ENCODE results near the gene FAM151A. TPM values are rescaled to one million over a fixed set of nuclear protein-coding genes. Genes with fewer than 3 reads are reported as not detected.

FAM151A gene
- not detected for total RNA-seq
- polyA plus RNA-seq = not detected
- 0 to 0.06 (median 0) reads per million in 6 experiments for total RNA-seq

GRCh38 chr1:54623216-54624007 is at the start of gene FAM151A:
FAM151A (minus strand) TSS chr1:54623525; CDS start chr1:54623395, 130 bp downstream.
- Mint-ChIP-seq H3K9me3 (peaks cover 0 to 2% (median 0%) of the 10 kb centered on the region in 9 donors), H3K4me3 (no peak within 1 kb of the TSS), H3K36me3 (no peaks in the 10 kb centered on the region), H3K4me1 (no peaks in the 10 kb centered on the region), H3K27me3 (peaks cover 0 to 27% (median 0%) of the 10 kb centered on the region in 5 donors), H3K27ac (peak within 1 kb of the TSS in 3 of 10 donors; percentile 23 to 72 (median 45))
- DNase-seq = no peak
- no peak for ATAC-seq
- POLR2A ChIA-PET = no interaction called here

DNA sequence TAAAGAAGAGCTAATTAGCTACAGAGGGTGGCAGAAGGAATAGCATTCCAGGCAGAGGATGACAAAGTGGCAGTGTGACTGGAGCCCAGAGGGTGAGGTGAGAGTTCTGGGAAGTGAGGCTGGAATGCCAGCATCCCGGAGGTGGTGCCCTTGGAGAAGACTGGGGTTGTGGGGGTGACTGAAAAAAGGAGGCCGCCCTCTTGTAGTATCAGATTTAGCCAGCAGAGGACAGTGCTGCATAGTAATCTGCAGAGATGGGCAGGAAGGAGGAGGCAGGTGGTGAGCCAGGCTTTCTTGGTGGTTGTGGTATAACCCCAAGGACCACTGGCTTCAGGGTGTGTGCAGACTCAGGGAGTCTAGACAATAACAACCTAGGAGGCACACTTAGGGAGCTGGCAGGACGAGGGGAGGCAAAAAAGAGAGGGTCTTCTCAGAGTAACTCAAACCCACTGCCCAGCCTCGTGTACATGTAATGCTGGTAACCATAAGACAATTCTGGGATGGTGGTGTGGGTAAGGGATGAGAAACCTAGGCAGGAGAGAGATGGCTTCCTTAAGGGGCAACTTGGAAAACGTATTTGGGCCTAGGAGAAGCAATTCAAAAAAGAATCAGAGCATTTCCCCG is 48.8 kb upstream of the FAM151A start:
- Mint-ChIP-seq H3K27me3 (peaks cover 0 to 1% (median 0%) of the 10 kb centered on the region in 5 donors), H3K4me1 (peaks cover 0 to 6% (median 3%) of the 10 kb centered on the region in 4 donors), H3K9me3 (peaks cover 0 to 3% (median 0%) of the 10 kb centered on the region in 9 donors), H3K27ac (peak overlapping the region in 1 of 10 donors; percentile 52), H3K36me3 (no peaks in the 10 kb centered on the region), H3K4me3 (no peak overlapping the region)
- ATAC-seq (peak; percentile 73 to 75), DNase-seq (peak; percentile 20 to 78 (median 52))
- POLR2A ChIA-PET = no interaction called here

DNA sequence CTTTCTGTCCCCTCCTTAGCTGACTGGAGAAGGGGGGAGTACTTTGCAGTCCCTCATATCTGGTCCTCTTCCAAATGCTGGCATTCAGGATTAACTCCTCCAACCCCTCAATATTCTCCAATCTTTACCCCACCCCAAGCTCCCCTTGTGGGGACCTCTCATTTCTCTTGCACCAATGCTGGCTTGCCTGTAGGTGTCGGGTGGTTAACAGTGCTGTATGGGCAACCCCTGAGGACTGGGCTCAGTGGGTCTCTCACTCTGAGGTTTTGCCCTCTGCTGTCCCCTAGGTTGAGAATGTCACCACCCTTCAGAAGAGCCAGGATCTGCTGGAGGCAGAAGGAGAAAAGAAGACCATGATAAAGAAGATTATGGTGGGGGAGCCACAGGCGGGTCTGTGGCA is 45.2 kb upstream of the FAM151A start:
- DNase-seq (no peak), ATAC-seq (no peak)
- Mint-ChIP-seq H3K4me1 (peaks cover 0 to 6% (median 3%) of the 10 kb centered on the region in 4 donors), H3K9me3 (no peaks in the 10 kb centered on the region), H3K4me3 (no peak overlapping the region), H3K27me3 (peaks cover 0 to 1% (median 0%) of the 10 kb centered on the region in 5 donors), H3K27ac (no peak overlapping the region), H3K36me3 (no peaks in the 10 kb centered on the region)
- POLR2A ChIA-PET = no interaction called here

GRCh38 chr1:54667797-54668196 is 44.5 kb upstream of the FAM151A start:
- ATAC-seq (no peak), DNase-seq (no peak)
- H3K4me3 Mint-ChIP-seq = no peak overlapping the region
- no peaks in the 10 kb centered on the region for H3K9me3 Mint-ChIP-seq
- POLR2A ChIA-PET = no interaction called here
- H3K27me3 Mint-ChIP-seq = peaks cover 0 to 1% (median 0%) of the 10 kb centered on the region in 5 donors
- H3K36me3 Mint-ChIP-seq = no peaks in the 10 kb centered on the region
- no peak overlapping the region for H3K27ac Mint-ChIP-seq
- peaks cover 0 to 6% (median 3%) of the 10 kb centered on the region in 4 donors for H3K4me1 Mint-ChIP-seq

- no peak for ATAC-seq
- peaks cover 0 to under 1% (median 0%) of the 10 kb centered on the region in 4 donors for H3K4me1 Mint-ChIP-seq
- H3K4me3 Mint-ChIP-seq = no peak overlapping the region
- H3K27ac Mint-ChIP-seq = no peak overlapping the region
- no peak for DNase-seq
- H3K9me3 Mint-ChIP-seq = no peaks in the 10 kb centered on the region
- H3K27me3 Mint-ChIP-seq = no peaks in the 10 kb centered on the region
- no peaks in the 10 kb centered on the region for H3K36me3 Mint-ChIP-seq
- POLR2A ChIA-PET = no interaction called here
Observed at GRCh38 chr1:54666333-54666732, 43.0 kb upstream of the FAM151A start.

DNA sequence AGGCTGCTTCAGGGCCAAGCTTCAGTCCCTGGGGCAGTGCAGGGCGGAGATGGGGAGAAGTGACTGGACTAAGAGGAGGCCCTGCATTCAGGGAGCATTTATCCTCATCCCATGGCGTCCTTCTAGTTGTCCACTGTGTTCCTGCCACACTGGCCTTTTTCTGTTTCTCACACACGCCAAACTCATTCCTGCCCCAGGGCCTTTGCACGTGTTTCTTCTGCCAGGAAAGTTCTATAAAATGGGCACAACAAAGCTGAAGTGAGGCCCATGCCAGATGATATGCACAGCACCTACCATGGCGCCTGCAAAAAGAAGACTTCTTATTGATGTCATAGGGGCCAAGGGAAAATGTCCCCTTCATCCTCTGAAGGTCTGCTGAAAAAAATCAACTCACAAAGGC is 42.5 kb upstream of the FAM151A start:
- ATAC-seq = no peak
- no peaks in the 10 kb centered on the region for H3K27me3 Mint-ChIP-seq
- no peak overlapping the region for H3K4me3 Mint-ChIP-seq
- peak overlapping the region in 1 of 10 donors; percentile 14 for H3K27ac Mint-ChIP-seq
- no peak for DNase-seq
- POLR2A ChIA-PET = no interaction called here
- H3K9me3 Mint-ChIP-seq = no peaks in the 10 kb centered on the region
- H3K4me1 Mint-ChIP-seq = no peaks in the 10 kb centered on the region
- no peaks in the 10 kb centered on the region for H3K36me3 Mint-ChIP-seq

- no peak overlapping the region for H3K27ac Mint-ChIP-seq
- POLR2A ChIA-PET = no interaction called here
- H3K4me1 Mint-ChIP-seq = no peaks in the 10 kb centered on the region
- DNase-seq = no peak
- H3K36me3 Mint-ChIP-seq = no peaks in the 10 kb centered on the region
- no peak overlapping the region for H3K4me3 Mint-ChIP-seq
- H3K27me3 Mint-ChIP-seq = peaks cover 0 to 3% (median 0%) of the 10 kb centered on the region in 5 donors
- peaks cover 0 to 5% (median 0%) of the 10 kb centered on the region in 9 donors for H3K9me3 Mint-ChIP-seq
- ATAC-seq = no peak
Observed at GRCh38 chr1:54664364-54664763, 41.0 kb upstream of the FAM151A start.

GRCh38 chr1:54663725-54664124 is 40.4 kb upstream of the FAM151A start:
- POLR2A ChIA-PET = no interaction called here
- ATAC-seq = no peak
- peaks cover 0 to 3% (median 0%) of the 10 kb centered on the region in 5 donors for H3K27me3 Mint-ChIP-seq
- peaks cover 0 to 7% (median 2%) of the 10 kb centered on the region in 9 donors for H3K9me3 Mint-ChIP-seq
- DNase-seq = no peak
- H3K27ac Mint-ChIP-seq = no peak overlapping the region
- H3K4me1 Mint-ChIP-seq = no peaks in the 10 kb centered on the region
- no peaks in the 10 kb centered on the region for H3K36me3 Mint-ChIP-seq
- H3K4me3 Mint-ChIP-seq = no peak overlapping the region

DNA sequence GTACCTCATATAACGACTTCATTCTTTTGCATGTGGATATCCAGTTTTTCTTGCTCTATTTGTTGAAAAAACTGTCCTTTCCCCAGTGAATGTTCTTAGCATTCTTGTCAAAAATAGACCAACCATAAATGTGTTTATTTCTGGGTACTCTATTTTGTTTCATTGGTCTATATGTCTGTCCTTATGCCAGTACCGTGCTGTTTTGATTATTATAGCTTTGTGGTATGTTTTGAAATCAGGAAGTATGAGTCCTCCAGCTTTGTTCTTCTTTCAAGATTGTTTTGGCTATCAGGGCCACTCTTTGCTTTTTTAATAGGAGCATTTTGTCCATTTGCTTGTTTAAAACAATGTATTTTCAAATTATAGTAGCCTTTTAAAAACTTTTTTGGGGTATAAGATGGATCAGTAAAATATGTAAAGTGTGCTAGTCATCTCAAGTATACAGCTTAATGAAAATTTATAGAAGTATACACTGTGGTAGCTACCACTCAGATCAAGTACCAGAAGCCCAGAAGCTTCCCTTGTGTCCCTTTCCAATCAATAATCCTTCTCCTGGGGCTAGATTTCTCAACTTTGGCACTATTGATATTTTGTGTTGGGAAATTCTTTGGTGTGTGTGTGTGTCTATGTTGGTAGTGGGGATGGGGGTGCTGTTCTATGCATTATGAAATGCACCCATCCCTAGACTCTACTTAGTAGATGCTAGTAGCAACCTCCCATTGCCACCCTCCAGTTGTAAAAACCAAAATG is 35.0 kb upstream of the FAM151A start:
- no peaks in the 10 kb centered on the region for H3K36me3 Mint-ChIP-seq
- no peaks in the 10 kb centered on the region for H3K4me1 Mint-ChIP-seq
- no peak overlapping the region for H3K27ac Mint-ChIP-seq
- H3K27me3 Mint-ChIP-seq = peaks cover 0 to 4% (median 0%) of the 10 kb centered on the region in 5 donors
- ATAC-seq (no peak), DNase-seq (no peak)
- POLR2A ChIA-PET = no interaction called here
- no peak overlapping the region for H3K4me3 Mint-ChIP-seq
- peaks cover 0 to 13% (median 6%) of the 10 kb centered on the region in 9 donors for H3K9me3 Mint-ChIP-seq

GRCh38 chr1:54653036-54653435 is 29.7 kb upstream of the FAM151A start:
- ATAC-seq (no peak), DNase-seq (no peak)
- Mint-ChIP-seq H3K27me3 (peaks cover under 1 to 13% (median 10%) of the 10 kb centered on the region in 5 donors), H3K4me3 (no peak overlapping the region), H3K9me3 (peaks cover 0 to 2% (median 0%) of the 10 kb centered on the region in 9 donors), H3K36me3 (no peaks in the 10 kb centered on the region), H3K27ac (no peak overlapping the region), H3K4me1 (no peaks in the 10 kb centered on the region)
- POLR2A ChIA-PET = no interaction called here

GRCh38 chr1:54652168-54652567 is 28.8 kb upstream of the FAM151A start:
- Mint-ChIP-seq H3K9me3 (no peaks in the 10 kb centered on the region), H3K27ac (no peak overlapping the region), H3K27me3 (peaks cover 2 to 13% (median 10%) of the 10 kb centered on the region in 5 donors), H3K4me3 (no peak overlapping the region), H3K36me3 (no peaks in the 10 kb centered on the region), H3K4me1 (no peaks in the 10 kb centered on the region)
- ATAC-seq (no peak), DNase-seq (no peak)
- POLR2A ChIA-PET = interaction anchor here (0.5 to 0.7 kb wide), 2 partner anchors 13 to 149 kb away, joined by 3 read pairs; no protein-coding TSS in a partner anchor

DNA sequence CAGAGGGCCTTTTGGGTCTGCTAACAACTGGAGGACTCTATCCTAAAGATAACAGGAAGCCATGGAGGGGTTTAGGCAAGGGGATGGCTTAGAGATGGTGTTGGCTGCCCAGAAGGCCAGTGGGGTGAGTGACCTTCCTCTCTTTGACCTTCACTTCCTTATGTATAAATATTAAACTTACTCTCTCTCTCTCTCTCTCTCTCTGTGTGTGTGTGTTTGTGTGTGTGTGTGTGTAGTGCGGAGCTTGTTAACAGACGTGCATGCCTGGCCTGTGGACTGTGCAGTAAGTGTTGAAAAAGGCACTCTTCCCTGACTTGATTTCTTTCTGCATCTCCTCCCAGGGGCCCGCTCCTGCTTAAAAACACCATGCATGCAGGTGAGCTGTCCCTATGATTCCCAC is 28.3 kb upstream of the FAM151A start:
- DNase-seq (no peak), ATAC-seq (no peak)
- Mint-ChIP-seq H3K27ac (peak overlapping the region in 1 of 10 donors; percentile 61), H3K4me1 (no peaks in the 10 kb centered on the region), H3K4me3 (no peak overlapping the region), H3K9me3 (peaks cover 0 to 2% (median 0%) of the 10 kb centered on the region in 9 donors), H3K27me3 (peaks cover 2 to 13% (median 10%) of the 10 kb centered on the region in 5 donors), H3K36me3 (no peaks in the 10 kb centered on the region)
- POLR2A ChIA-PET = interaction anchor here (0.7 kb wide), 1 partner anchor 12 kb away, joined by 3 read pairs; no protein-coding TSS in a partner anchor

Data from naive thymus-derived CD8-positive, alpha-beta T cell (primary cell).